Natural killer cell (primary cell): ENCODE results near the gene SMIM32. TPM values are rescaled to one million over a fixed set of nuclear protein-coding genes. Genes with fewer than 3 reads are reported as not detected.

Source experiments
- ATAC-seq, 3 donors: fragments of 150-1000 bp in 2 of 3; fragments of 200-7000 bp in 1 of 3; cut with Tn5 transposase; 1 replicate in 1 of 3; 2 replicates in 2 of 3; pipeline ENCODE4 v1.10.0; 2021; ENCODE audit warnings: mild to moderate bottlenecking in 2 of 3, moderate library complexity in 2 of 3
- DNase-seq, 2 donors: peaks; one replicate each; pipeline versions ENCODE4 v3.0.0 to v3.0.0-alpha.2; 2013 to 2021; ENCODE audit warnings: mixed read lengths in 1 of 2
- H3K27ac ChIP-seq: one replicate; pipeline ENCODE4 v1.5.1; 2013; ENCODE audit warnings: mild to moderate bottlenecking, low read length
- H3K27me3 ChIP-seq: one replicate; pipeline ENCODE4 v1.6.1; 2013; ENCODE audit warnings: low read length; ENCODE audit not compliant: control insufficient read depth, insufficient read depth
- H3K36me3 ChIP-seq: one replicate; pipeline ENCODE4 v1.6.1; 2013; ENCODE audit warnings: low read length; ENCODE audit not compliant: control insufficient read depth, insufficient read depth
- H3K4me1 ChIP-seq: one replicate; pipeline ENCODE4 v1.6.1; 2013; ENCODE audit warnings: low read length; ENCODE audit not compliant: control insufficient read depth, insufficient read depth
- H3K4me3 ChIP-seq: one replicate; pipeline ENCODE4 v1.5.1; 2013; ENCODE audit warnings: low read length
- H3K9me3 ChIP-seq: one replicate; pipeline ENCODE4 v1.6.1; 2013; ENCODE audit warnings: low read length; ENCODE audit not compliant: control insufficient read depth, insufficient read depth
- H3K27ac Mint-ChIP-seq, 2 donors: one replicate each; pipeline ENCODE4 v1.8.0; 2022; ENCODE audit warnings: mild to moderate bottlenecking in 2 of 2, mixed read lengths in 2 of 2, moderate library complexity in 1 of 2
- H3K27me3 Mint-ChIP-seq, 2 donors: one replicate each; pipeline ENCODE4 v1.8.0; 2022; ENCODE audit warnings: low read depth in 2 of 2, mixed read lengths in 2 of 2
- H3K36me3 Mint-ChIP-seq: one replicate; pipeline ENCODE4 v1.8.0; 2022; ENCODE audit warnings: mixed read lengths
- H3K4me1 Mint-ChIP-seq, 2 donors: one replicate each; pipeline ENCODE4 v1.8.0; 2022; ENCODE audit warnings: mixed read lengths in 2 of 2
- H3K4me3 Mint-ChIP-seq: one replicate; pipeline ENCODE4 v1.8.0; 2022; ENCODE audit warnings: mild to moderate bottlenecking, moderate library complexity, mixed read lengths
- H3K9me3 Mint-ChIP-seq, 2 donors: one replicate each; pipeline ENCODE4 v1.8.0; 2022; ENCODE audit warnings: mixed read lengths in 2 of 2
- WGBS: methylation state at CpG from one replicate; pipeline ENCODE4 v1.1.7; 2013; ENCODE audit warnings: missing lambda C conversion rate; ENCODE audit not compliant: insufficient coverage; 5-methylcytosine and 5-hydroxymethylcytosine counted together
- intact Hi-C: fragments of 100-400 bp; cut with micrococcal nuclease; formaldehyde crosslinking; loops from one replicate; pipeline ENCODE4 v1.14.2; 2022
- total RNA-seq, 4 donors: library from RNA; stranded (reverse); fragments of 120-200 nt in 1 of 4; gene quantifications; one replicate each; pipeline versions ENCODE4 v1.2.3 to v1.2.4, GENCODE V29; 2013 to 2022
- TF ChIP-seq, protein P1 (sequence below): fragments of 200-600 bp; IDR thresholded peaks from one replicate; pipeline ENCODE4 v1.8.0; 2022; ENCODE audit warnings: antibody characterized with exemption

Gene SMIM32
- total RNA-seq, 3 donors from 2014 or later (not counting 1 experiment from before 2014, with no cell fraction given), result not detected

DNA sequence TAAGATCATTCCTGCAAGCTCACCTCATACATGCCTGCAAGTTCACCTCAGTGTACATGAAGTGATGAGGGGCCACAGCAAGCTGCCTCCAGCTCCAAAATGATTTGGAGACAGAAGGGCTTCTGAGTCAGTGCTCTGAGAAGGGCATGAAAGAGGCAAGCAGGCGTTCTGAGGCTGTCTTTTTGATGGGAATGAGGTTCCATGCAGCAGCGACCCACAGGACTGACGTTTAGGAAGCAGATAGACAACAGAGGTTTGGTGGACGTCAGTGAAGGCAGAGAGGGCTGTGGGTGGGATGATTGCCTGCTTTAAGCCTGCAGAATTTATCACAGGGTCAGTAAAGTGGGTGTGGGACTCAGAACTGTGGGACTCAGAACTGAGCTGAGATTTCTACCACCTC is 8.9 kb upstream of the SMIM32 start:
- Histone ChIP-seq H3K4me1 (no peaks in the 10 kb centered on the region), H3K27me3 (no peaks in the 10 kb centered on the region), H3K27ac (no peak overlapping the region), H3K36me3 (no peaks in the 10 kb centered on the region), H3K4me3 (no peak overlapping the region), H3K9me3 (no peaks in the 10 kb centered on the region)
- Mint-ChIP-seq H3K36me3 (no peaks in the 10 kb centered on the region), H3K9me3 (no peaks in the 10 kb centered on the region), H3K4me3 (no peak overlapping the region), H3K27ac (no peak overlapping the region), H3K4me1 (no peaks in the 10 kb centered on the region), H3K27me3 (peaks cover 21 to 27% of the 10 kb centered on the region in 2 donors)
- no peak for DNase-seq
- ATAC-seq, result no peak
- WGBS, result 66% methylated on average over 4 of the region's 4 CpGs
- TF ChIP-seq, protein P1, sequence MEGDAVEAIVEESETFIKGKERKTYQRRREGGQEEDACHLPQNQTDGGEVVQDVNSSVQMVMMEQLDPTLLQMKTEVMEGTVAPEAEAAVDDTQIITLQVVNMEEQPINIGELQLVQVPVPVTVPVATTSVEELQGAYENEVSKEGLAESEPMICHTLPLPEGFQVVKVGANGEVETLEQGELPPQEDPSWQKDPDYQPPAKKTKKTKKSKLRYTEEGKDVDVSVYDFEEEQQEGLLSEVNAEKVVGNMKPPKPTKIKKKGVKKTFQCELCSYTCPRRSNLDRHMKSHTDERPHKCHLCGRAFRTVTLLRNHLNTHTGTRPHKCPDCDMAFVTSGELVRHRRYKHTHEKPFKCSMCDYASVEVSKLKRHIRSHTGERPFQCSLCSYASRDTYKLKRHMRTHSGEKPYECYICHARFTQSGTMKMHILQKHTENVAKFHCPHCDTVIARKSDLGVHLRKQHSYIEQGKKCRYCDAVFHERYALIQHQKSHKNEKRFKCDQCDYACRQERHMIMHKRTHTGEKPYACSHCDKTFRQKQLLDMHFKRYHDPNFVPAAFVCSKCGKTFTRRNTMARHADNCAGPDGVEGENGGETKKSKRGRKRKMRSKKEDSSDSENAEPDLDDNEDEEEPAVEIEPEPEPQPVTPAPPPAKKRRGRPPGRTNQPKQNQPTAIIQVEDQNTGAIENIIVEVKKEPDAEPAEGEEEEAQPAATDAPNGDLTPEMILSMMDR, result no peak
- intact Hi-C loops, result no loop called here

DNA sequence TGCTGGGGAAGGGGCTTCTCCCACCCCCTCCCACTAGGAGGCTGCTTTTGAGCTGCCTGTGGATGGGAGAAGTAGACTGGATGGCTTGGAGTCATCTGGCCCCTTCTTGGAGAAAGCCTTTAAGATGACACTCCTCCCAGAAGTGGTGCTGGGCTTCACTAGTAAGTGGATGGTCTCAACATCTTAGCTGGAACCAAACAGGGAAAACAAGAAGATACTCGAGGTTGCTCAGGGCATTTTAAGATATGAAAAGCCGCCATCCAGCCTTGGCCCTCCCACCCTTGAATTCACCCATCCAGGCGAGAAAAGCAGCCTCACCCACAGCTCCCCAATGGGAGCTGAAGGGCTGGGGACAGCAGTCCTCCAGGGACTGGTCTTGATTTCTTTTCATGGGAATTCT is 7.8 kb upstream of the SMIM32 start:
- no peak for DNase-seq
- ATAC-seq, result no peak
- no peak overlapping the region for H3K4me3 ChIP-seq
- intact Hi-C loops, result no loop called here
- WGBS, result 79% methylated on average over 3 of the region's 3 CpGs
- H3K4me3 Mint-ChIP-seq, result no peak overlapping the region
- no peaks in the 10 kb centered on the region for H3K4me1 Mint-ChIP-seq
- H3K27ac Mint-ChIP-seq, result no peak overlapping the region
- no peaks in the 10 kb centered on the region for H3K27me3 ChIP-seq
- TF ChIP-seq, protein P1, result no peak
- H3K36me3 ChIP-seq, result no peaks in the 10 kb centered on the region
- H3K27me3 Mint-ChIP-seq, result peaks cover 27% of the 10 kb centered on the region in 2 donors
- H3K4me1 ChIP-seq, result no peaks in the 10 kb centered on the region
- H3K9me3 ChIP-seq, result no peaks in the 10 kb centered on the region
- H3K27ac ChIP-seq, result no peak overlapping the region
- no peaks in the 10 kb centered on the region for H3K9me3 Mint-ChIP-seq
- H3K36me3 Mint-ChIP-seq, result no peaks in the 10 kb centered on the region

DNA sequence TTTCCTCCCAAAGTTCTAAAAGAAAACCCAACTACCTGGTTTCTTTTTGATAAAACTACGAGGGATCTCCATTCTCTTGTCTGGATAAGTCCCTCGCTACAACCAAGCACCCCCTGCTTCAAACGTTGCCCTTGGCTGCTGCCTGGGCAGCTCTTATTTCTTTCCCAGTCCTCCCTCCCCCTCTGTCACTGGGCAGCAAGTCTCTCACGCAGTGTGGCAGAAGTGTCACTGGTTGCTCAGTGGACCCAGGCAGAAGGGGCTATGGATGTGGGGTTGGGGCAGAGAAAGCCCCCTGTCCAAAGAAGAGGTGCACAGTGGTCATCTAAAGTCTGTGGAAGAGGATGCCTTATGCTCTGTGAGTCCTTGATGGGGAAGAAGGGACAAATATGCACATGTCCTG is 7.2 kb upstream of the SMIM32 start:
- Mint-ChIP-seq H3K4me3 (no peak overlapping the region), H3K36me3 (no peaks in the 10 kb centered on the region), H3K4me1 (no peaks in the 10 kb centered on the region), H3K27me3 (peaks cover 27 to 30% of the 10 kb centered on the region in 2 donors), H3K9me3 (no peaks in the 10 kb centered on the region), H3K27ac (no peak overlapping the region)
- intact Hi-C loops, result no loop called here
- TF ChIP-seq, protein P1, result no peak
- Histone ChIP-seq H3K4me1 (no peaks in the 10 kb centered on the region), H3K9me3 (no peaks in the 10 kb centered on the region), H3K36me3 (no peaks in the 10 kb centered on the region), H3K4me3 (no peak overlapping the region), H3K27me3 (no peaks in the 10 kb centered on the region), H3K27ac (no peak overlapping the region)
- DNase-seq (no peak), ATAC-seq (no peak)
- WGBS, result 67% methylated on average over 4 of the region's 4 CpGs

DNA sequence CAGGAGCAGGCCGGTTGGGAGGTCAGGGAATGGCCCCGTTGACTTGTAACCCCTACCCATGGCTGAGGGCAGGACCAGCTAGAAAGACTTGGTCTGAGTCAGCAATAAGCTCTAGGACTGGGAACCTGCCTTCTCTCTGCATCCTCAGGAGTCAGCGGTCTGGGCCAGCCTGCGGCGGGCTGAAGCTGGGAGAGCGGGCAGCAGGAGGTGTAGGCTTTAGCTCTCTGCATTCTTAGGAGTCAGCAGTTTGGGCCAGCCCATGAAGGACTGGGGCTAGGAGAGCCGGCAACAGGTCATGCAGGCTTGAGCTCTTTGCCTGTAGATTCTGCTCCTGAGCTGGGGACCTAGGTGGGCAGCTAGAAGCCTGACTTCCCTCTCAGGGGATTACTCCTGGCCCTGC is 6.4 kb upstream of the SMIM32 start:
- Mint-ChIP-seq H3K27me3 (peaks cover 27 to 34% of the 10 kb centered on the region in 2 donors), H3K4me3 (no peak overlapping the region), H3K9me3 (no peaks in the 10 kb centered on the region), H3K36me3 (no peaks in the 10 kb centered on the region), H3K27ac (no peak overlapping the region), H3K4me1 (no peaks in the 10 kb centered on the region)
- Histone ChIP-seq H3K4me3 (no peak overlapping the region), H3K36me3 (no peaks in the 10 kb centered on the region), H3K9me3 (no peaks in the 10 kb centered on the region), H3K4me1 (no peaks in the 10 kb centered on the region), H3K27me3 (no peaks in the 10 kb centered on the region), H3K27ac (no peak overlapping the region)
- intact Hi-C loops, result no loop called here
- ATAC-seq, result no peak
- whole genome bisulfite sequencing, result 85% methylated on average over 7 of the region's 7 CpGs
- TF ChIP-seq, protein P1, result no peak
- DNase-seq, result no peak
